Measurements from ENCODE around the gene INPP5K. TPM values are rescaled to one million over a fixed set of nuclear protein-coding genes. Genes with fewer than 3 reads are reported as not detected.
"Not testable (repeated sequence)": the region's sequence is repeated elsewhere in the genome, so short reads cannot be mapped to it uniquely, and the experiment has no call there.

The INPP5K gene
- total RNA-seq, 1 experiment from 2014 or later: 41.9 TPM

- H3K9me2 ChIP-seq (ENCODE audit: insufficient read depth): no peaks in the 10 kb centered on the region
- DNase-seq: peak; percentile 58 to 63
- intact Hi-C loops (cut with micrococcal nuclease; ENCODE audit: unreplicated experiment): loop anchor here (5.0 to 10.0 kb wide), 2 partner anchors 61 to 88 kb away; no protein-coding TSS in a partner anchor
- H4K20me1 ChIP-seq (ENCODE audit: insufficient read depth): peaks cover 48% of the 10 kb centered on the region
- peak overlapping the region; percentile 33 for H3K27ac ChIP-seq
- H3K36me3 ChIP-seq (ENCODE audit: low read depth): 0 out of 2 replicates have a peak, but pooled peaks cover 7% of the 10 kb centered on the region
- H3F3A ChIP-seq (ENCODE audit: insufficient read depth, low read depth): peaks cover 30% of the 10 kb centered on the region; the same call in 1 of the 2 replicates
- TF ChIP-seq CTCF (conservative IDR thresholded peaks at IDR 0.05): peak; percentile 74
- TF ChIP-seq EZH2 (IDR thresholded peaks at IDR 0.05; ENCODE audit: low read depth): no peak
- peaks cover 21% of the 10 kb centered on the region for H3K4me1 ChIP-seq (replicated peaks; ENCODE audit: insufficient read depth)
- H3K9me3 ChIP-seq (ENCODE audit: insufficient read depth, low read depth): no peaks in the 10 kb centered on the region
- no peaks in the 10 kb centered on the region for H3K27me3 ChIP-seq (ENCODE audit: insufficient read depth, low read depth)
- ChIA-PET CTCF (interaction anchor here (0.7 kb wide), 1 partner anchor 61 kb away, joined by 10 read pairs; the partner anchor contains the start of gene INPP5K), POLR2A (ENCODE audit: unreplicated experiment) (interaction anchor here (0.6 kb wide), 1 partner anchor 11 kb away, joined by 9 read pairs; no protein-coding TSS in a partner anchor)
- H2AFZ ChIP-seq: peak overlapping the region; percentile 83
- peak overlapping the region; percentile 100 for H3K4me2 ChIP-seq
- H3K79me2 ChIP-seq (ENCODE audit: low read depth): peaks cover 56% of the 10 kb centered on the region
- peak overlapping the region; percentile 98 for H3K4me3 ChIP-seq
- no TSS peak for BruUV-seq (replicated peaks)
Measured at GRCh38 chr17:1455291-1455796, 61.1 kb downstream of the INPP5K start.

DNA sequence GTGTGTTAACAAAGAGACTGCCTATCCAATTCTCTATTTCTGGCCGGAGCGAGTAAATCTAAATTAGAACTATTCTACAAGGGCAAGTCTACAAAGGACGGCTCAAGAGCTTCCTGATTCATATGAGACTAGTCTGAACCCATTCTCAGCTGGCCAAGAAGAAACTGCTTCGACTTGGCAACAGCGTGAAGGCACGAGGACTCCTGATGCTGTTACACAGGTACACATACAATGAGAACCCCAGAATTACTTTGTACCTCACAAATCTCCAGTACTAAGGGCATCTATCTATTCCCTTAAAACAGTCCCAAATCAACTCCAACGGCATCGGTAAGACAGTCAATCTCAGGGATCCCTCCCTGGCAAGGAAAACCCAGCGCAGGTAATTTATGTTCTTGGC lies 61.9 kb downstream of the INPP5K start:
- DNase-seq: no peak
- H3K9me2 ChIP-seq (ENCODE audit: insufficient read depth): no peaks in the 10 kb centered on the region
- intact Hi-C loops (cut with micrococcal nuclease; ENCODE audit: unreplicated experiment): loop anchor here (10.0 kb wide), 1 partner anchor 60 kb away; no protein-coding TSS in a partner anchor
- H4K20me1 ChIP-seq (ENCODE audit: insufficient read depth): peaks cover 56% of the 10 kb centered on the region
- H3K9me3 ChIP-seq (ENCODE audit: insufficient read depth, low read depth): no peaks in the 10 kb centered on the region
- peaks cover 14% of the 10 kb centered on the region for H3K4me1 ChIP-seq (replicated peaks; ENCODE audit: insufficient read depth)
- BruUV-seq (replicated peaks): TSS peak; percentile 29
- no peak overlapping the region for H3K27ac ChIP-seq
- H3K4me2 ChIP-seq: peak overlapping the region; percentile 100
- CTCF ChIA-PET: no interaction called here
- H3K36me3 ChIP-seq (ENCODE audit: low read depth): 0 out of 2 replicates have a peak, but pooled peaks cover 7% of the 10 kb centered on the region
- peaks cover 30% of the 10 kb centered on the region for H3F3A ChIP-seq (ENCODE audit: insufficient read depth, low read depth)
- peaks cover 64% of the 10 kb centered on the region for H3K79me2 ChIP-seq (ENCODE audit: low read depth)
- TF ChIP-seq EZH2 (IDR thresholded peaks at IDR 0.05; ENCODE audit: low read depth): no peak
- TF ChIP-seq CTCF (conservative IDR thresholded peaks at IDR 0.05): no peak
- POLR2A ChIA-PET (ENCODE audit: unreplicated experiment): interaction anchor here (0.6 kb wide), 1 partner anchor 1501 kb away, joined by 6 read pairs; no protein-coding TSS in a partner anchor
- H3K27me3 ChIP-seq (ENCODE audit: insufficient read depth, low read depth): no peaks in the 10 kb centered on the region
- peak overlapping the region; percentile 98 for H3K4me3 ChIP-seq
- H2AFZ ChIP-seq: no peak overlapping the region

DNA sequence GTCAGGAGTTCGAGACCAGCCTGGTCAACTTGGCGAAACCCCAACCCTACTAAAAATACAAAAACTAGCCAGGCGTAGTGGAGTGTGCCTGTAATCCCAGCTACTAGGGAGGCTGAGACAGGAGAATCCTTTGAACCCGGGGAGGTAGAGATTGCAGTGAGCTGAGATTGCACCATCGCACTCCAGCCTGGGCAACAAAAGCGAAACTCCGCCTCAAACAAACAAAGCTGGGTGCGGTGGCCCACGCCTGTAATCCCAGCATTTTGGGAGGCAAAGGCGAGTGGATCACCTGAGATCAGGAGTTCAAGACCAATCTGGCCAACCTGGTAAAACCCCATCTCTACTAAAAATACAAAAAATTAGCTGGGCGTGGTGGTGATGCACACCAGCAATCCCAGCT lies 62.7 kb downstream of the INPP5K start:
- H3K4me3 ChIP-seq; H3K9me3 ChIP-seq (ENCODE audit: insufficient read depth, low read depth); H2AFZ ChIP-seq; H3K9me2 ChIP-seq (ENCODE audit: insufficient read depth); H3K4me2 ChIP-seq; H3K27ac ChIP-seq; DNase-seq; BruUV-seq (replicated peaks); H3K27me3 ChIP-seq (ENCODE audit: insufficient read depth, low read depth); H3K36me3 ChIP-seq (ENCODE audit: low read depth); CTCF ChIA-PET: not testable (repeated sequence)
- peaks cover 14% of the 10 kb centered on the region for H3K4me1 ChIP-seq (replicated peaks; ENCODE audit: insufficient read depth)
- H4K20me1 ChIP-seq (ENCODE audit: insufficient read depth): peaks cover 65% of the 10 kb centered on the region
- H3K79me2 ChIP-seq (ENCODE audit: low read depth): peaks cover 73% of the 10 kb centered on the region
- intact Hi-C loops (cut with micrococcal nuclease; ENCODE audit: unreplicated experiment): loop anchor here (10.0 kb wide), 1 partner anchor 59 kb away; no protein-coding TSS in a partner anchor
- H3F3A ChIP-seq (ENCODE audit: insufficient read depth, low read depth): peaks cover 31% of the 10 kb centered on the region
- POLR2A ChIA-PET (ENCODE audit: unreplicated experiment): interaction anchor here (0.6 to 0.7 kb wide), 2 partner anchors 85 to 88 kb away, joined by 3 to 4 read pairs; no protein-coding TSS in a partner anchor

All from PC-9 (cell line).